GM21737 (cell line): ENCODE measurements around the gene IPO5.

Experiments
- ATAC-seq: cut with Tn5 transposase; IDR thresholded peaks from one replicate; pipeline ENCODE4 v1.9.1; 2021; ENCODE audit warnings: mild to moderate bottlenecking, moderate library complexity; ENCODE audit not compliant: unreplicated experiment

Gene IPO5

DNA sequence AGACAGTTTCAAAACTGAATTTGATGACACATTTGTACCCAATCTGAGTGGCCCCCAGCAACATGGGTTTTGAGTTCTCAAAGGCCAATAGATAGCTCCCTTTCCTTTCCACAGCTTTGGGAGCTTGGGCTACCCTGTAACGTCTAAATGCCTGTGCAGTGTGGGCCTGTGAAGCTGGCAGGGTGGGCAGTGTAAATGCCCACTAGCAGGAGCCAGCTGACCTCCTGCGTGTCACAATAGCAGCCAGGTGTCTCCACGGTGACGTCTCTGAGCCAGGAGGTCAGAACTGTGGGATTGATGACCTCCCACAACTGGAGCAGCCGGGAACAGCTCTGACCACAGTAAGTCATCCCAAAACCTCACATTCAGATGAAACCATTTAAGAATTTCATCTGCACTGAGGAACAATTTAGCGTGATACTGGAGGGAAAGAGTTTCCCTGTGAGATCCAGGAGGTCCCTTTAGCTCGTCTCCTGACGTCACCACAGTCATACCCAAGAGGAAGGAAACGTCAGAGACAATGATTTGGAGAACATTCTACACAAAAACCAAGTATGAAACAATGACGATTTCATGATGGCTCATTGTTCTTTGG, at the start of gene IPO5:
IPO5 (plus strand) TSS at position 300 of the 595 bp plus-strand sequence. CDS start 23,022 bp downstream, outside the sequence.
- no peak for ATAC-seq

DNA sequence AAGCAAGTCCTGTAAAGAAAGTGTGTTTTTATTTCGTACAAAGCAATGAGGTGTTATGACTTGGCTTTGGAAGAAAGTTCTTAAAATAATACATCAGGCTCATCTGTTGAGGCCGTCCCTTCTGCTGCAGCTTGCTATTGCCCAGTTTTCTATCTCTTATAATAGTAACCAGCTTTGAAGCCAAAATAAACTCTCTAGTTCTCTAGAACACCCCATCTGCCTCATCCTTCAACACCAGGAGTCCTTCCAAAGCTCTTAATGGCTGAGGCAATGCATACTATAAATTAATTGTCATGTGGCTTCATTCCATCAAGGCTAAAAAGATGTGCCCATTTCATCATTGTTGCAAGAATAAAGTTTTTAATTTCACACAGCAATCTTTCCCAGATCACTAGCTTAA, 49.4 kb upstream of the IPO5 start:
- ATAC-seq = no peak

DNA sequence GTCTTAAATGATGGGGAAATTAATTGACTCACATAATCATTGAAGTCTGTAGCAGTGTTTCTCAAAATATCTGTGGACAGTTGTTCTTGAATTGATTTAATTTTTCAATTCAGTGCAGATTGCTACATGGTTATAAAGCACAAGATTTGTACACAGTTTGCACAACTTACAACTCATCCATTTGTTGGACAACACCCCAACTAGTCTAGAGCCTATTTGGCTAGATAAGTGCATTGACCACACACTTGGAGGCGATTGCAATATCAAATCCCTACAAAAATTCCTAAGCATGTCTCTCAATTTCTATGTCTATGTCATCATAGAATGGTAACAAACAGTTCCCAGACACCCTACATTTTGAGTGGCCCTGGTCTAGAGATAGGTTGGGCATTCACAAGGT, 48.0 kb upstream of the IPO5 start:
- ATAC-seq = no peak

DNA sequence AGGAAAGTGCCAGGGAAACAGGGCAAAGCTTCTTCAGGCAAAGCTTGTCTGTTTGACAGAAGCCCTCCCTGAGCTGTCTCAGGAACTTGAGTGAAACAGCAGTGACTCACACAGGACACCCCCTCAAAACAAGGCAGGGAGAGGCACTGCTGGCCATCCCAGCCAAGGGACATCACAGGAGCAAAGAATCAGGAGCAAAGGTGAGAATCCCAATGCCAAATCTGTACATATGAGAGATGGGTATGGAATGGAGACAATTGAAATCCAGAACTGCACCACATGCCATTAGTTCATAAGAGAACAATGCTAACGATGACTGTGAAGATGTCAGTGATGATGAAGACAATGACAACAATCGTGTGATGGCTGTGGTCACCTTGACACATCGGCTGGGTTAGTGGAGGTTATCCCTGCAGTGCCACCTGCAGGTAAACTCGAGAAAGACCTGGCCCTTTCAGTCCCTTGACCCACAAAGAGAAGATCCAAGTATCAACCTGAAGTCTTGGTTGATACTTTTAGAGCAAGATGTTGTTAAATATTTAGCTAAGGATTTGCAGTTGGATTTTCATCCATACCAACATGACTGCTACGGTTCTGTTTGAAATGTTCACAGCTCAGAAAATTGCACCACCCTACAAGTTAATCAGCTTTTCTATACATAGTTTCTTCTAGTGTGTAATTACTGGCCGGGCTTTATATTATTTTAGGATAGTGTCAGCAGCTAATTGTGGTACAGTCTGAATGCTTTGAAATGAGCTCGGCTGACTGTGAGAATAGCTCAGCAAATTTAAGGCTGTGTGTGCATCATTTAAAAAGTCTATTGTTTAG, 42.0 kb upstream of the IPO5 start:
- ATAC-seq = no peak

DNA sequence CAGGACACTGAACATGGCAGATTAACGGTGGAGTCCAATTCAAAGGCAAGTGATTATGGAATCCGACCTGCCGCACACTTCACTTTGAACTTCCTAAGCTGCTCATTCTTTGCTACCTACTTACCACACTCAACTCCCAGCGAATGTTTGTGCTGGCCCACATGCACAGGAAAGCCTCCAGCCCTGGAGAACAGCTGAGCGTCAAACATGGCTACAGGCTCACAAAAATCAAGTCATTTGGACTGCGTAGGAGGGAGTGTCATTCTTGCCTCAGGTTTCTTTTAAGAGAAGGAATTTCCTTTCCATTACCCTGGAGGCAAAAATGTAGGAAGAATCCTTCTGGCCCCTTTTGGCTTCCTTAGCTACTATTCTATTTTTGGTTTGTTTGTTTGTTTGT, 41.3 kb upstream of the IPO5 start:
- no peak for ATAC-seq

DNA sequence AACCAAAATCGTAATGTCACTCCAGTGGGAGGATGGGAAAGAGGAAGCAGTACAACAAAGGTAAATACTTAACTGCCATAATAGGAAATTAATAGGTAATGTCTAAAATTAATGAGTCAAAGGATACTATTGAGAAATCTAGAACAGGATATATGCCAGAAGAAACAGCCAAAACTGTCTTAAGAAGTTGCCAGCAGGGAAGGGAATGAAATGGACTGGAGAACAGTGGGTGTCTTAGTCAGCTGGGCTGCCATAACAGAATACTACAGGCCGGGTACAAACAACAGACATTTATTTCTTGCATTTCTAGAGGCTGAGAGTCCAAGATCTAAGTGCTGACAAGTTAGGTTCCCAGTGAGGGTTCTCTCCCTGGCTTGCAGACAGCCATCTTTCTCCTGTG, 40.3 kb upstream of the IPO5 start:
- no peak for ATAC-seq

DNA sequence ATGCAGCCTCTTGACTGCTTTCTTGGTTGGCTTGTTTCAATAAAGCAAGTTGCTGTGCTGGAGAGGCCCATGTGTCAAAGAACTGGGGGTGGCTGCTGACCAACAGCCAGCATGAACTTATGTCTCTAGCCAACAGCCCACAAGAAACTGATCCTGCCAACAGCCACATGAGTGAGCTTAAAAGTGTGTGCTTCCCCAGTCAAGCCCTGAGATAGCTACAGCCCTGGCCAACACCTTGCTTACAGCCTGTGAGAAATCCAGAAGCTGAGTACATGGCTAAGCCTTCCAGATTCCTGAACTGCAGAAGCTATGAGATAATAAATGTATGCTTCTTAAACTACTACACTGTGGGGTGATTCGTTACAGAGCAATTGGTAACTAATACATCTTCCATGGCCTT, 38.9 kb upstream of the IPO5 start:
- no peak for ATAC-seq

DNA sequence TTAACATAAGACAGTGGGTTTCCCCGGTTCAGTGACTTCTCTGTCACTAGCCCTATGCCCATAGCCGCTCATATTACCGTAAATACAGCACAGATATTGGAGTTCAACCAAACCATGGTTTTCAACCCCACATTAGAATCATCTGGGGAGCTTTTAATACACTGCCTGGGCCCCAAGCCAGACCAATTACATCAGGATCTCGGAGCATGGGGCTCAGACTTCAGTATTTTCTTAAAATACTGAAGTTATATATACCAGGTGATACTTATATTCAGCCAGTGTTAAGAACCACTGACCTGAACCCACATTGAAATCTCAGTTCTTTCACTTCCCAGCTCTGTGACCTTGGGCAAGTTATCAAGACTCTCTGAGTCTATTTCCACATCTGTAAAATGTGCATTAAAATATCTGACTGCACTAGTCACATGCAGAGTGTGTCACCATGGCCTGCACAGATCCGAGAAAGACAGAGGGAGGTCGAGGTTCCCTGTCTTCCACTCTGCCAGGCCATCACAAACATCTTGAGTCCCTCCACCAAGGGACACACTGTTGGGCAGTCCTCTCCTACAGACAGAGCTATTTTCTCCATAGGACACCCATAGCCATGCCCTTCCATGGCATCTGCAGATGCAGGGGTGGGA, 32.2 kb upstream of the IPO5 start:
- no peak for ATAC-seq

DNA sequence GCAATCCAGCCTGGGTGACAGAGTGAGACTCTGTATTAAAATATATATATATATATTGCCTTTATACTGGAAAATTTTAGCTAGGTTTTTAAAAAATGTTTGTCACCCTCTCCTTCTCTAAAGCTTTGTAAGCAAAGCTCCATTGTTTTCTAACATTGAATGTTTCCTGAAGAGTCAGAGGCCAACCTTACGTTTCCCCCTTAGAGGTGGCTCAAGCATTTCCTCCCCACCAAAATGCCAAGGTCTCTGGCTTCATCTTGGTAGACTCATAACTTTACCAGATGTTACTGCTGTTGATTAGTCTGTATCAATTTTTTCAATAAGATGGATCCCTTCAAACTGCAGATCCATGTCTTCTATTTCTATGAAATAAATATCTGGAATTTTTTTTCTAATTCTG, 25.2 kb upstream of the IPO5 start:
- ATAC-seq = no peak

DNA sequence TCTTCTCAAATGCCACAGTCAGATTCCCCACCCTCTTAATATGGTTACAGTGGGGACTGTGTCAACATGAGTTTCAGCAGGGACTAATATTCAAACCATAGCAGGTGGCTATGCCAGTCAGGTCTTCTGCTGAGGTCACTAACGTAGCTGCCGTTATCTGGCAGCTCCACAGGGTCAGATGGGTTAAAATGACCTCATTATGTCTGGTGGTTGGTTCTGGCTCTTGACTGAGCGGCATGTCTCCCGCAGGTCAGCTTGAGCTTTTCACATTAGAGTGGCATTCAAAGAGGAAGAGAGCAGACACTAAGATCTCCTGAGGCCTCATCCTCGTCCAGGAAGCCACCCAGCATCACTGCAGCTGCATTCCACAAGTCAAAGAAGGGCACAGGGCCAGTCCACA, 21.4 kb upstream of the IPO5 start:
- no peak for ATAC-seq

DNA sequence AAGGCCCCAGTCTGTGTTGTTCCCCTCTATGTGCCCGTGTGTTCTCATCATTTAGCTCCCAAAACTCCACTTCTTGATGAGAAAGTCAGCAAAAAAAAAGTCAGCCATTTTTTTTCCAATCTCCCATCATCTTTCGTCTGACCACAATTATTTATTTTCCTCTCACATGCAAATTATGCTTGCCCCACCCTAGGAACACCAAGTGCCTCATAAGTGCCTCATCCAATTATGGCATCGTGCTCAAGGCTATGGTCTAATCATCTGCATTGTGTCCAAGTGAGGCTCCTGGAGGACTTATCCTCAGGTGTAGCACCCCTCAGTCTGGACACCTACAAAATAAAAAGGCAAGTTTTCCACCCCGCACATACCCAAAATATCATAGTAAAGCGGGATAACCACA, 20.8 kb upstream of the IPO5 start:
- ATAC-seq = no peak

DNA sequence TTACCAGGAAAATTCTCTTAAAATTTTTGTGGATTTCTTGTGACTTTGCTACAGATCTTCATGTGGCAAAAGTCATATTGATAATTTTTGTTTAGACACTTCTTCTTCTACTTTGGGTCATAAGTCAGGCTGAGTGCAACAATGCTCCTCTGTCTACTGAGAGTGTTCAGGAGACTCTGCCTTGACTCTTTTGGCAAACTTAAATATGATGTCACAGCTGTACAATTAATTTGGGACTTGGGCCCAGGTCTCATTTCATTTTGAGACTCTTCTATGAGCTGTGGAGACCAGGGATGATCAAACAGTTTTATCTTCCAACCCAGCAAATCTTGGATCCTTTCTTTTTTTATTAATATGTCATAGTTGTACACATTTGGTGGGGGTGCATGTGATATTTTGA, 19.7 kb upstream of the IPO5 start:
- ATAC-seq = no peak

DNA sequence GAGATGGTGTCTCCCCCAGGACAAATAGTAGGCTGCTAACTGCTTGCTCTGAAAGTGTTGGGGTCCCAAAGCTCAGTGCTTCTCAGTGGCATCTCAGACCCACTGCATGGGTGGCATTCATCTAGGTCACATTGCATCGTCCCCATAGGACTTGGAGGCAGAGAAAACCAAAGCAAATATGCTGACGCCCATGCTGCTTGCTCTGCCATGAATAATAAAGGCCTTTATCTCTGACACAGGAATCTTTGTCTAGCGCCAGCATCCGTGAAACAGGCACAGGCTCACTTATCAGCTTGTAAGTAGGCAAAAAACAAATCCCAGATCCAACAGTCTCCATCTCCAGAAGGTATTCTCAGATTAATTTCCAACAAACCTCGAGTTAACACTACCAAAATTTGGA, 18.9 kb upstream of the IPO5 start:
- no peak for ATAC-seq

DNA sequence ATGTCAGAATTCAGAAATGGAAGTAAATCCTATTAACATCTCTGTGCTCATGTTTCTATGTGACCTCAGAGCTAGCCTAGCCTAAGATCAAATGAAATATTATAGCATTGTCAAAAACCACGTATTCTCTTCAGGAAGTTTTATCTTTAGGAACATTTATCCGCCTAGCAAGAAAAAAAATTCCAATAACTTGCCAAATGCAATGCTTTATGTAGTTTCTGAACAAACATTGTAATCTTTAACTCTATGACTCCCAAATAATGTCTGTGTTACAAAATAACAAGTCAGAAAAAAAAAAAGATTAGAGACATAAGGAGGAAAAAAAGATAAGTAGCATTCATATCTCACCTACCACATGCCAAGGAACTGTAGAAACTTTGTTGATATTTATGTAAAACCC, 18.4 kb upstream of the IPO5 start:
- ATAC-seq = no peak

DNA sequence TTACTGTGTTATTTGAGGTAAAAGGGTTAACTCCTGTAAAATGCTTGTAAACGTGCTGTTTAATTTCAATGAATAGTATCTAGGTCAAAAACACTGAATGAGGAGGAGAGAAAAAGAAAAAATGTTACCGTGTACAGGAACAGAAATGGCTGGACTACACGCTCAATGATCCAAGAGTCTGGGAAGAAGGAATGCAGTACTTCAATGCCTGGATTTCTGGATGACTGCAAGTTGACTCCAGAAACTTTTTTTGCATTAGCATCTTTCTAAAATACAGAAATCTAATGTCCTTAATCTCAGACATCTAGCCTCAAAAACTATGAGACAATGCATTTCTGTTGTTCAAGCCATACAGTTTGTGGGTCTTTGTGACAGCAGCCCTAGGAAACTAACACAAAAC, 17.4 kb upstream of the IPO5 start:
- ATAC-seq = no peak

DNA sequence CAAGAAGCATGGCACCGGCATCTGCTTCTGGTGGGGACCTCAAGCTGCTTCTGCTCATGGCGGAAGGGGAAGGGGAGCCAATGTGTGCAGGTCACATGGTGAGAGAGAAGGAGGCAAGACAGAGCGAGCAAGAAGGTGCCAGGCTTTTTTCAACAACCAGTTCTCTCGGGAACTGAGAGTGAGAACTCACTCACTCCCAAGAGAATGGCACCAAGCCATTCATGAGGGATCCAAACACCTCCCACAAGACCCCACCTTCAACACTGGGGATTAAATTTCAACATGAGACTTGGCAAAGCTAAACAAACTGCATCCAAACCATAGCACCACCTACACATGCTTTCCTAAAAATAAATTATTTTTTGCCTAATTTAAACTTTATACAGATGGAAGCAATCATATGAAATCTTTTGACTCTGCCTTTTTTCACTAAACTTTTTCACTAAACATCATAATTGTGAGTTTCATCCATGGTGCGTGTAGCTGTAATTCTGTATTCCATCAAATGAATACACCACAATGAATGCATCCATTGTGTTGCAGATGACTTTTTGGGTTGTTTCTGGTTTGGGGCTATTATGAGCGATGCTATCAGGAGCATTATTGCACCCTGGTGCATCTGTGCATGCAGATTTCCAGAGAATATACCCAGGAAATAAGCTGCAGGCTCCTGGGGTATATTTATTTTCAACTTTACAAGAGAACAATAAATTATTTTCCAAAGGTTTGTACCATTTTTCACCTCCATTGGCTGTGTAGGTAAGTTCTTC, 14.6 kb upstream of the IPO5 start:
- no peak for ATAC-seq

DNA sequence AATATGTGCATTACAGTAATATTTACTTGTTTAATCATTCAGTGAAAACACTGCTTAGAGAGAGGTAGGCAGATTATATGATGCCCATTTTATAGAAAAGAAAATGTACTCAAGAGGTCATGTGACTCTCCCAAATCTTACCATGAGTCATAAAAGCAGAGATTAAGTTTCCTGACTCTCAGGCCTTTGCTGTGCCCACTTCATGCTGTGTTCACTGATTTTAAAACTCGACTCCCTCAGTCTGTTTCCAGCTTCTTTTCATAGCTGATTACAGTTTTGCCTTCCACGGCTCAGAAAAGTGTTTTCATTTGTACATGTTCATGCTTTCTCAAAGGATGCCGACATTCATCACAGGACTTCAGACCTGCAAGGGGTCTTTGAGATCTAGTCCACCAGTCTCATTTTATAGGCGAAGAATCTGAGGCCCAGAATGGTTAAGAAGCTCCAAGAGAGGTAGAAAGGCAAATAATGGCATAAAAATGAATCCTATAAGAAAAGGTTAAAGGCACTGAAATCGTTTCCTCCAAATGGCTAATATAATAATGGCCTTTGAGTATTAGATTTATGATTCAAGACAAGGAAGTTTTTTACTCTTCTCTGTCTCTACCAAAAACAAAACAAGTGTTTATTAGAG, 9.0 kb upstream of the IPO5 start:
- ATAC-seq = no peak

DNA sequence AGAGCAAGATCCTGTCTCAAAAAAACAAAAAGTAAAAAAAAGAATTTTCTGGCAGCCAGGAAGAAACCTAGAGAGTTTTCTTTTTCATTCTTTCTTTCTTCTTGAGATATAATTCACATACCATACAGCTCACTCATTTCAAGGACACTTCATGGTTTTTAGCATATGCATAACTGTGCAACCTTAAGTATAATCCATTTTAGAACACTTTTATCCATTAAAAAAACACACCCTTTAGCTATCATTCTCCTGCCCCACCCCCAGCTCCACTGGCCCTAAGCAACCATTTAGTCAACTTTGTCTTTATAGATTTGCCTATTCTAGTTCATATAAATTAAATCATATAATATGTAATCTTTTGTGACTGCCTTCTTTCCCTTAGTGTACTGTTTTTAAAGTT, 8.1 kb upstream of the IPO5 start:
- ATAC-seq = no peak

DNA sequence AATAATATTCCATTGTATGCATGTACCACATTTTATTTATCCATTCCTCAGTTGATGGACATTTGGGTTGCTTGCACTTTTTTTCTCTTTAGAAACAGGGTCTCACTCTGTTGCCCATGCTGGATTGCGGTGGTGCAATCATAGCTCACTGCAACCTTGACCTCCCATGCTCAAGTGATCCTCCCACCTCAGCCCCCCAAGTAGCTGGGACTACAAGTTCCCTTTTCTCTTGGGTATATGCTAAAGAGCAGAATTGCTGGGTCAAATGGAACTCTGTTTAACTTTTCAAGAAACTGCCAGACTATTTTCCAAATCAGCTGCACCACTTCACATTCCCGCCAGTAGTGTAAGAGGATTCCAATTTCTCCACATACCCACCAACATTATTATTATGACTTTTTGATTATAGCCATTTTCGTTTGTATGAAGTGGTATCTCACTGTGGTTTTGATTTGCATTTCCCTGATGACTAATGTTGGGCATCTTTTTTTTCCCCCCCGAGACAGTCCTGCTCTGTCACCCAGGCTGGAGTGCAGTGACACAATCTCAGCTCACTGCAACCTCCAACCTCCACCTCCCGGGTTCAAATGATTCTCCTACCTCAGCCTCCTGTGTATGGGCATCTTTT, 7.6 kb upstream of the IPO5 start:
- no peak for ATAC-seq

DNA sequence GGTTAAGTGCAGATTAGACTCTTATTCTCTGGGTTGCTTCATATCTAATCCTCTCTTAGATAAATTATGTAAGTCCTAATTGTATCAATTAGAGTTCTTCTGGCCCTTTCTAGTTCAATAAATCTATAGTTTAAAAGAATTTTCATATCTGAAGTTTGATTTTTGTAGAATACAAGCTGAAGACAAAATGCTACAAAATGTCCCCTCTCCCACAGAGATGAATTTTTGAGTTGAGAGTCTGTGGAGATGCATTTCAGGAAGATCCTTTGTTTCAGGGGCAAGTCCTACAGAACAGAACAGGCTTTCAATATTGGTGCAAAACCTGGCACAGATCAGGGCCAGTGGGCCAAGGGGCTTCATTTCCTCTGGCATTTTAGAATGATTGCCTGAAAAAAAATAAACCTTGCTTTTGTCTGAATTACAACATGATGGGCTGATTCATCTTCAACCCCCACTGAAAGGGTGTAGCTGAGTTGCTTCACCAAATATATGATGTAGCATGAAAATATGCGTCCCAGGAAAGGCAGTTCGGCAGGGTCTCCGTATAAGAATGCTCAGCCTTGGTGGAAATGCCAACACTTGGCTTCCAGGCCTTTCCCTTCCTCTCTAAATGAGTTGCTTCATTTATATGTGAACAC, 6.4 kb upstream of the IPO5 start:
- no peak for ATAC-seq
